HG03045 (cell line): Measurements from ENCODE around the gene ZNF853.
"Not testable (repeated sequence)": the region's sequence is repeated elsewhere in the genome, so short reads cannot be mapped to it uniquely, and the experiment has no call there.

ENCODE experiments used
- ATAC-seq: cut with Tn5 transposase; IDR thresholded peaks from one replicate; pipeline ENCODE4 v1.9.1; 2021; ENCODE audit warnings: mild to moderate bottlenecking, moderate library complexity; ENCODE audit not compliant: unreplicated experiment

Gene ZNF853

GRCh38 chr7:6614953-6615722 is at the start of gene ZNF853:
Gene ZNF853, plus strand, starts transcription at chr7:6615610. Its CDS starts 565 bp downstream, at chr7:6616175.
- ATAC-seq = no peak

- ATAC-seq = no peak
These were observed 49.8 kb upstream of the ZNF853 start for GRCh38 chr7:6565655-6566054.

- ATAC-seq = no peak
These were observed 47.5 kb upstream of the ZNF853 start for GRCh38 chr7:6567886-6568285.

GRCh38 chr7:6571160-6571779 is 44.1 kb upstream of the ZNF853 start:
- no peak for ATAC-seq

- ATAC-seq = no peak
These were observed 40.0 kb upstream of the ZNF853 start for GRCh38 chr7:6575281-6576023.

- no peak for ATAC-seq
These were observed 39.2 kb upstream of the ZNF853 start for GRCh38 chr7:6576024-6576866.

- not testable (repeated sequence) for ATAC-seq
These were observed 38.5 kb upstream of the ZNF853 start for GRCh38 chr7:6576867-6577368.

GRCh38 chr7:6577369-6578113 is 37.9 kb upstream of the ZNF853 start, which contains the start of gene ZDHHC4:
Gene ZDHHC4, plus strand, starts transcription at chr7:6577454. Its CDS starts 3,108 bp downstream, at chr7:6580562.
- peak; percentile 96 for ATAC-seq

GRCh38 chr7:6578114-6579084 is 37.0 kb upstream of the ZNF853 start:
- ATAC-seq = no peak

GRCh38 chr7:6579446-6579845 is 36.0 kb upstream of the ZNF853 start:
- no peak for ATAC-seq

- ATAC-seq = not testable (repeated sequence)
These were observed 29.5 kb upstream of the ZNF853 start for GRCh38 chr7:6585746-6586432.

GRCh38 chr7:6588566-6588965 is 26.8 kb upstream of the ZNF853 start:
- ATAC-seq = no peak

- no peak for ATAC-seq
These were observed 26.1 kb upstream of the ZNF853 start for GRCh38 chr7:6589151-6589828.

- peak; percentile 85 for ATAC-seq
These were observed 25.4 kb upstream of the ZNF853 start, which contains the start of gene INTS15 for GRCh38 chr7:6589829-6590644. Gene INTS15, plus strand, starts transcription at chr7:6590021. Its CDS starts 263 bp downstream, at chr7:6590284.

GRCh38 chr7:6590645-6591110 is 24.7 kb upstream of the ZNF853 start:
- no peak for ATAC-seq

- ATAC-seq = no peak
These were observed 15.3 kb upstream of the ZNF853 start for GRCh38 chr7:6600093-6600492.
